Cardiac muscle cell (in vitro differentiated cells and primary cell): ENCODE measurements around the gene GATAD2B. TPM values are rescaled to one million over a fixed set of nuclear protein-coding genes. Genes with fewer than 3 reads are reported as not detected.

Experiments
- DNase-seq, 2 donors: peaks; one replicate each; pipeline versions ENCODE4 v3.0.0 to v3.0.0-alpha.2; 2010 to 2017; ENCODE audit warnings: low read depth in 1 of 2, low spot score in 1 of 2
- H3K27ac ChIP-seq: fragments of 200-600 bp; sonication (generic); 2 replicates; pipeline ENCODE4 v1.5.1; 2016
- H3K27me3 ChIP-seq: fragments of 200-600 bp; sonication (generic); 2 replicates; pipeline ENCODE4 v1.6.0; 2016; ENCODE audit warnings: control low read depth
- H3K36me3 ChIP-seq: fragments of 200-600 bp; sonication (generic); 2 replicates; pipeline ENCODE4 v1.5.1; 2016; ENCODE audit warnings: control low read depth
- H3K4me1 ChIP-seq: fragments of 200-600 bp; sonication (generic); 2 replicates; pipeline ENCODE4 v1.8.1; 2017; ENCODE audit warnings: low read depth, mild to moderate bottlenecking, mixed run types
- H3K4me3 ChIP-seq: fragments of 200-600 bp; sonication (generic); 2 replicates; pipeline ENCODE4 v1.5.1; 2016; ENCODE audit warnings: mild to moderate bottlenecking
- H3K9me3 ChIP-seq: fragments of 200-600 bp; sonication (generic); 2 replicates; pipeline ENCODE4 v1.5.1; 2017; ENCODE audit warnings: low read depth, mild to moderate bottlenecking, control low read depth
- polyA plus RNA-seq: library from polyadenylated mRNA; unstranded; fragments of >200 nt; fragmentation: Nextera tagmentation; extraction: Ambion mirVana; gene quantifications from 2 replicates; pipeline ENCODE4 v1.2.1, GENCODE V29; 2016
- total RNA-seq: library from RNA; depleted of rRNA; stranded (reverse); fragments of >200 nt; gene quantifications from 2 replicates; pipeline ENCODE4 v1.2.3, GENCODE V29; 2016
- TF ChIP-seq, protein P1 (sequence below): IDR thresholded peaks from 2 replicates; pipeline ENCODE4 v1.5.1; 2012; ENCODE audit warnings: low read depth, mild to moderate bottlenecking, low read length

GATAD2B gene
- total and polyA plus RNA-seq, 2 experiments from 2014 or later = 8.1 to 19.6 TPM

DNA sequence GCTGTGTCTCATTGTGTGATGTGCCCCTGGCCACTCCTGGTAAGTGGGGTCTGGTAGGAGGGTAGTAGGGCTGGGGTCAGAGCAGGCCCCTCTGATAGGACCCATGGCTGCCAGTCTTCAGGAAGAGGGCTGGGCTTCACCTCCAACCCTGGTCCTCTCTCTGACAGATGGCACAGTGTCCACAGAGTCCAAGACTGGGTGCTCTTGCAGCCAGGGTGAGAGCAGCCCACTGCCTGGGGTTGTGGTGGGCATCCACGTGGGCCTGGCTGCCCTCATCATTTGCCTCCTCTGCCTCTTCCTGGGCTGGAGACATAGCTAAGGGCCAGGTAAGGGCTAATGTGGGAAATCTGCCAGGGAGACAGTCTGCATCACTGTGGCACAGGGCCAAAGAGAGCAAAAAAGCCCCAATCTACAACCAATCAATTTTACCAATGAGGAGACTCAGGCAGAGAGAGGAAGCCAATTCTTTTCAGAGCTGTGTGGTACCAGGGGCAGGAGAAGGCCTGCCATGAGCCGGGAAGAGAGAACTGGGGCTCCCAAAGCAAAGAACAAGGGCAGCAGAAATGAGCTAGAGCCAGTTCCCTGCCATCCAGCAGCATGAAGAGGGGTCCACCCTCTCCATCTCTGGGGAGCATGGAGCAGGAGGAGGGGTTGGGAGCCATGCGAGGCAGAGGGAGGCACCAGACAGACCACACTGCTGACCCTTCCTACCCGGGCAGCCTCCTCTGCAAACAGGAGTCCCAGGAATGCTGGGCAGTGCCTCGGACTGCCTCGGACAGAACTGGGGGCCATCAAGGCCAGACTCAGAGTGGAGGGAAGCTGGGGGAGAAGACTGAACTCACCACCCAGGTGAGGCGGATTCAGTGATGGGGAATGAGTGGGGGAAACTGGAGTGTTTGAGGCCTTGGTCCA is 120.7 kb downstream of the GATAD2B start:
- Histone ChIP-seq H3K27me3 (no peaks in the 10 kb centered on the region), H3K4me3 (no peak overlapping the region), H3K36me3 (no peaks in the 10 kb centered on the region), H3K9me3 (no peaks in the 10 kb centered on the region), H3K4me1 (peaks cover 23% of the 10 kb centered on the region), H3K27ac (no peak overlapping the region)
- TF ChIP-seq, protein P1, sequence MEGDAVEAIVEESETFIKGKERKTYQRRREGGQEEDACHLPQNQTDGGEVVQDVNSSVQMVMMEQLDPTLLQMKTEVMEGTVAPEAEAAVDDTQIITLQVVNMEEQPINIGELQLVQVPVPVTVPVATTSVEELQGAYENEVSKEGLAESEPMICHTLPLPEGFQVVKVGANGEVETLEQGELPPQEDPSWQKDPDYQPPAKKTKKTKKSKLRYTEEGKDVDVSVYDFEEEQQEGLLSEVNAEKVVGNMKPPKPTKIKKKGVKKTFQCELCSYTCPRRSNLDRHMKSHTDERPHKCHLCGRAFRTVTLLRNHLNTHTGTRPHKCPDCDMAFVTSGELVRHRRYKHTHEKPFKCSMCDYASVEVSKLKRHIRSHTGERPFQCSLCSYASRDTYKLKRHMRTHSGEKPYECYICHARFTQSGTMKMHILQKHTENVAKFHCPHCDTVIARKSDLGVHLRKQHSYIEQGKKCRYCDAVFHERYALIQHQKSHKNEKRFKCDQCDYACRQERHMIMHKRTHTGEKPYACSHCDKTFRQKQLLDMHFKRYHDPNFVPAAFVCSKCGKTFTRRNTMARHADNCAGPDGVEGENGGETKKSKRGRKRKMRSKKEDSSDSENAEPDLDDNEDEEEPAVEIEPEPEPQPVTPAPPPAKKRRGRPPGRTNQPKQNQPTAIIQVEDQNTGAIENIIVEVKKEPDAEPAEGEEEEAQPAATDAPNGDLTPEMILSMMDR = no peak
- DNase-seq = no peak

DNA sequence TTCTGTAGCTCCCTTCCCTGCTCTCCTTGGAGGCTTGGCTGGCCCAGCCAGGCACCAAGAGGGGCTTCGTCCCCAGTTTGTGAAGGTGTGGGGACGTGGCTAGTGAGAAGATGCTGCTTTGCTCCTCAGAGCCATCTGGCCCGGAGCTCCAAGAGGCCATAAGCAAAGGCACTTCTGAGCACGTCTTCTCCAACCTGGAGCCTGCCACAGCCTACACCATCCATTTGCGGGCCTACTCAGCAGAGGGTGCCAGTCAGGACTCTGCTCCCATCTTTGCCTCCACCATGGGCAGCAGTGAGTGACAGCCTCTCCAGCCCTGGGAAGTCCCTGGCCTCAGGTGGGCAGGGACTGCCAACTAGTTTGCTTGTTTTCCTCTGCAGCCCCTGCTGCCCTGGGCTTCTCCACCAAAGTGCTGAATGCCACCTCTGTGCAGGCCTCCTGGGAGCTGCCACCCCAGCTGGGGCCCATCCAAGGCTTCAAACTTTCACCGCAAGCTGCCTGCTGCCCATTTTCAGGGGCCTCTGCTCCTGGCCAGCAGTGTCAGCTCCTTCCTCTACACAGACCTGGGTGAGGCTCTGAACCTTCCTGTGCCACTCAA is 121.6 kb downstream of the GATAD2B start:
- Histone ChIP-seq H3K27ac (no peak overlapping the region), H3K36me3 (no peaks in the 10 kb centered on the region), H3K4me3 (no peak overlapping the region), H3K4me1 (peaks cover 23% of the 10 kb centered on the region), H3K27me3 (no peaks in the 10 kb centered on the region), H3K9me3 (no peaks in the 10 kb centered on the region)
- TF ChIP-seq, protein P1 = no peak
- DNase-seq = no peak

DNA sequence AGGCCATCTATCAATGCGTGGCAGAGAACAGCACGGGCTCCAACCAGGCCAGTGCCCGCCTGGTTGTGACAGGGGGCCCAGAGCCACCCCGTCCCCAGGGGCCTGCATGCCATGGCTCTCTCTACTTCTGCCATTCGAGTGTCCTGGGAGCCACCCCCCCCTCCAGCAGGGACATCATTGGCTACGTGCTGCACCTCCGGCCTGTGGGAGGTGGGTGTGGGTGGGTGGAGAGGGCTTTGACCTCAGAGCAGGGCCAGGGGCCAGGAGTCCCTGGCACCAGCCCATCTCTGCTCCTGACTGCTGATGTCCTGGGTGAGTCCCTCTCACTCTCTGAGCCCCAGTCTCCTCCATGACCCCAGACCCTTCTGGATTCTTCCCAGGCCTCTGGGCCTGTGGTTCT is 122.3 kb downstream of the GATAD2B start:
- no peak for DNase-seq
- Histone ChIP-seq H3K9me3 (no peaks in the 10 kb centered on the region), H3K4me1 (peaks cover 19% of the 10 kb centered on the region), H3K27ac (no peak overlapping the region), H3K36me3 (no peaks in the 10 kb centered on the region), H3K27me3 (no peaks in the 10 kb centered on the region), H3K4me3 (no peak overlapping the region)
- TF ChIP-seq, protein P1 = no peak

DNA sequence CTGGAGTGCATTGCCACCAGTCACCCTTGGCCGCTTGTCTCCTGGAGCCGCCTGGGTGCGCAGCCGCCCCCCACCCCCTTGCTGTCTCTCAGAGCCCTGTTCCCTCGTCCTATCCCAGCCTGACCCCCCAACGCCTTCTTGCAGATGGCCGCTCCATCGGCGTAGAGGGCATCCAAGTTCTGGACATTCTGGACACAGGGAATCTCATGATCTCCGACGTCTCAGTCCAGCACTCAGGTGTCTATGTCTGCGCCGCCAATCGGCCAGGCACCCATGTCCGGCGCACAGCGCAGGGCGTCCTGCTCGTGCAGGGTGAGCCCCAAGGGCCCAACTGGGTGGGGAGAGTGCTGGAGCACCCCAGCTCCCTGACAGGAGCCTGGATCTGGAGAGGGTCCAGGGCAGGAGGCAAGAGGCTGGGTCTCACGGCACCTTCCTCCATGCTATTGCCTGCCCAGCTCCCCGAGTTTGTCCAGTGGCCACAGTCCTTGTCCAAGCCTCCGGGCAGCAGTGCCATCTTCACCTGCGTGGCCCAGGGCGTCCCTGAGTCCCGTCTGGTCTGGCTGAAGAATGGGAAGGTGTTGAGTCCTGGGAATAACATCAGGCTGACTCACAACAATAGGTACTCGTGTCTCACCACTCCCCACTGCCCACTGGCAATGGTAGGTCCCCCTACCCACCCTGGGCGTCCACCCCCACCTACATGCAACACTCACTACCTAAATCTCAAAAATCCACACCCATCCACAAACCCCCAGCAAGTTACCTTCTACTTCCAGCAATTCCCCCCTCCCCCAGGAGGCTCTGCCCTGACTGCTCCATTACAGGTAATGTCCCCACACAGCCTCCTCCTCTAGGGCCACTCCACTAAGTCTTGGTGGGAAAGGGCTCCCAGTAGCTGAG is 123.0 kb downstream of the GATAD2B start:
- DNase-seq = no peak
- Histone ChIP-seq H3K4me3 (no peak overlapping the region), H3K4me1 (peaks cover 14% of the 10 kb centered on the region), H3K27me3 (no peaks in the 10 kb centered on the region), H3K27ac (no peak overlapping the region), H3K36me3 (no peaks in the 10 kb centered on the region), H3K9me3 (no peaks in the 10 kb centered on the region)
- TF ChIP-seq, protein P1 = no peak

DNA sequence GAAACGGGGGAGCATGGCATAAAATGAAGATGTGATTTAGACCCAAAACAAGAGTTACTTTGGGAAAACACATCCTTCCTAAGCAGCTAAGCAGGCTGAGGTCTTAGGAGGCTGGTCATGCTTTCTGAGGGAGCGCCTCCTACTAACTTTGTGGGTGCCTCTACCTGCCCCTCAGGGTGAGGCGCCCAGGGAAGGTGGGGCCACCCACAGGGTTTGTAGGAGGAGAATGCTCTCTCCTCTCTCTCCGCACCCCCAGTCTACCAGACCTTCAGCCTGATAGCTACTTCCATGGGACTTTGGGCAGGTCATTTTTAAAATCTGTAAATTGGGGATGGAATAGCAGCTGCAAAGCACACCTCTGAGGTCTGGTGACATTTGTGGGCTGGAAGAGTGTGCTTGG is 123.8 kb downstream of the GATAD2B start:
- Histone ChIP-seq H3K36me3 (no peaks in the 10 kb centered on the region), H3K27me3 (no peaks in the 10 kb centered on the region), H3K4me1 (peaks cover 6% of the 10 kb centered on the region), H3K27ac (no peak overlapping the region), H3K4me3 (no peak overlapping the region), H3K9me3 (no peaks in the 10 kb centered on the region)
- TF ChIP-seq, protein P1 = no peak
- no peak for DNase-seq
